ENCODE measurements around the gene ACTR2.

- TF ChIP-seq CTCF (IDR thresholded peaks at IDR 0.05; ENCODE audit: insufficient read depth, low read length) (no peak), POLR2AphosphoS5 (IDR thresholded peaks at IDR 0.05; ENCODE audit: low read depth) (no peak), REST (IDR thresholded peaks at IDR 0.05; ENCODE audit: insufficient replicate concordance, low read depth) (no peak)
Measured at GRCh38 chr2:65256054-65256453, 28.4 kb downstream of the ACTR2 start.
